Measurements from ENCODE around the gene KIRREL1.

The KIRREL1 gene

GRCh38 chr1:158149175-158149574 is 155.7 kb downstream of the KIRREL1 start:
- DNase-seq, result no peak

All from NCI-H774 (cell line).